Activated CD4-positive, alpha-beta T cell treated with anti-CD3 and anti-CD28 coated beads for 36 hours (primary cell): Measurements from ENCODE around the gene PRSS3. TPM values are rescaled to one million over a fixed set of nuclear protein-coding genes. Genes with fewer than 3 reads are reported as not detected.
"Not testable (repeated sequence)": the region's sequence is repeated elsewhere in the genome, so short reads cannot be mapped to it uniquely, and the experiment has no call there.

Experiments used
- ATAC-seq: fragments of 200-7000 bp; cut with Tn5 transposase; one replicate; pipeline ENCODE4 v1.10.0; 2021; ENCODE audit warnings: mild to moderate bottlenecking, moderate library complexity
- CTCF ChIA-PET: fragments of 350-600 bp; sonication (Branson Sonifier 250); formaldehyde crosslinking; loops from one replicate; lab custom pipeline; 2021; ENCODE audit warnings: antibody characterized with exemption; lab: Charles Lee
- POLR2A ChIA-PET: fragments of 350-600 bp; sonication (Branson Sonifier 250); formaldehyde crosslinking; loops from one replicate; lab custom pipeline; 2021; ENCODE audit warnings: antibody characterized with exemption, inconsistent platforms; lab: Charles Lee
- DNase-seq: peaks from one replicate; pipeline ENCODE4 v3.0.0-alpha.2; 2020
- H3K27ac Mint-ChIP-seq: one replicate; pipeline ENCODE4 v1.8.0; 2021; ENCODE audit warnings: mixed read lengths
- H3K27me3 Mint-ChIP-seq: one replicate; pipeline ENCODE4 v1.8.0; 2021; ENCODE audit warnings: mixed read lengths
- H3K36me3 Mint-ChIP-seq: one replicate; pipeline ENCODE4 v1.8.0; 2021; ENCODE audit warnings: low read depth, mixed read lengths
- H3K4me1 Mint-ChIP-seq: one replicate; pipeline ENCODE4 v1.8.0; 2021; ENCODE audit warnings: mixed read lengths
- H3K4me3 Mint-ChIP-seq: one replicate; pipeline ENCODE4 v1.8.0; 2021; ENCODE audit warnings: mild to moderate bottlenecking, moderate library complexity, mixed read lengths
- H3K9me3 Mint-ChIP-seq: one replicate; pipeline ENCODE4 v1.8.0; 2021; ENCODE audit warnings: low read depth, mixed read lengths
- intact Hi-C, 2 experiments: fragments of 100-400 bp; cut with DNase I in 1 of 2; cut with micrococcal nuclease in 1 of 2; formaldehyde crosslinking; loops; one replicate each; pipeline versions ENCODE4 v1.14.2 to v1.15.1; 2022 to 2024; cut with DNase I, micrococcal nuclease
- total RNA-seq, 2 experiments: library from RNA; stranded (reverse); gene quantifications; one replicate each; pipeline ENCODE4 v1.2.3, GENCODE V29; 2021

The PRSS3 gene
- total RNA-seq, 2 experiments from 2014 or later: not detected

DNA sequence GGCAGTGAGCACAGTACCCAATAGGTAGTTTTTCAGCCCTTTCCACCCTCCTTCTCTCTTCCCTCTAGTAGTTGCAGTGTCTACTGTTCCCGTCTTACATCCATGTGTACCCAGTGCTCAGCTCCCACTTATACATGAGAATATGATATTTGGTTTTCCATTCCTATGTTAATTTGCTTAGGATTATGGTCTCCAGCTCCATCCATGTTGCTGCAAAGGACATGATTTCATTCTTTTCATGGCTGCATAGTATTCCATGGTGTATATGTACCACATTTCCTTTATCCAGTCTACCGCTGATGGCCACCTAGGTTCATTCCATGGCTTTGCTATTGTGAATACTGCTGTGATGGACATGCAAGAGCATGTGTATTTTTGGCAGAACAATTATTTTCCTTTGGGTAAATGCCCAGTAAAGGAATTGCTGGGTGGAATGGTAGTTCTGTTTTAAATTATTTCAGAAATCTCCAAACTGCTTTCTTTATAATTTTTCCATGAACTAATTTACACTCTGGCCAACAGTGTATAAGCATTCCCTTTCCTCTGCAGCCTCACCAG lies 6.7 kb downstream of the PRSS3 start:
- ATAC-seq, intact Hi-C loops, H3K27me3 Mint-ChIP-seq, H3K36me3 Mint-ChIP-seq, DNase-seq, H3K9me3 Mint-ChIP-seq, POLR2A ChIA-PET, H3K4me1 Mint-ChIP-seq, H3K27ac Mint-ChIP-seq, H3K4me3 Mint-ChIP-seq: not testable (repeated sequence)
- CTCF ChIA-PET: interaction anchor here (0.6 kb wide), 1 partner anchor 25 kb away, joined by 3 read pairs; no protein-coding TSS in a partner anchor

DNA sequence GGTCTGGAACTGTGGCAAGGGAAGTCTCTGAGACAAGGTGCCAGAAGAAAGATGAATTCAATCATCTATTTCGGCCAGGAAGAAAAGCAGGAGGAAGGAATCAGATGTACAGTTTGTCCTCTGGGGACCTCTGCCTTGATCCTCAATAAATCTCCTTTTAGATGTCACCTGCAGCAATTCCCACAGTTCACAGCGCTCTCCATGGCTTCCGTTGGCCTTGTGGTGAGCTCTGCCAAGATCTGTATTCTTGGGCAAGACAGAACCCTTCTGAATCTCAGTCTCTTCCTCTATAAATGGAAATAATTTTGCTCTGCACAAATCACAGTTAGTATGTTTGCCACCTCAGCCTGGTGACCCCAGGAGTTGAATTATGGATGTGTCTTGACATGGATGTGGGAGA lies 8.8 kb downstream of the PRSS3 start:
- ATAC-seq, H3K9me3 Mint-ChIP-seq, DNase-seq, H3K4me1 Mint-ChIP-seq, POLR2A ChIA-PET, intact Hi-C loops, H3K27ac Mint-ChIP-seq, H3K4me3 Mint-ChIP-seq, H3K36me3 Mint-ChIP-seq, H3K27me3 Mint-ChIP-seq: not testable (repeated sequence)
- CTCF ChIA-PET: interaction anchor here (0.6 to 0.8 kb wide), 2 partner anchors 14 to 783 kb away, joined by 3 read pairs; no protein-coding TSS in a partner anchor

DNA sequence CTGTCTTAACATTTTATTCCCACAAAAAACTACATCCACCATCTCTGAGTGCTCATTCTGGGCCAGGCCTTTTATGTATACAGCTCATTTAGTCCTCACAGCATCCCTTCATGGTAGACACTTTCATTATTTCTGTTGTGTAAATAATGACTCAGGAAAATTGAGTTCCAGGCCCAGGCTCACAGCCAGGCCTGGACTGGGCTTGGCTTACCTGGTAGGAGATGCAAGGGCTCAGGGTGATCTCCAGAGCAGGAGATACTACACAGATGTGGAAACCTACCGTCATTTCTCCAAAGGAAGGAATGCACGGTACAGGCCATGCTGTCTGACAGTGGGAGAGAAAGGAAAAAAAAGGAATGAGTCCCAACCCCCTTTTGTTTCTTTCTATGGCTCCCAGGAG lies 11.8 kb downstream of the PRSS3 start:
- H3K27ac Mint-ChIP-seq, H3K27me3 Mint-ChIP-seq, DNase-seq, POLR2A ChIA-PET, H3K4me3 Mint-ChIP-seq, ATAC-seq, intact Hi-C loops, H3K36me3 Mint-ChIP-seq, H3K9me3 Mint-ChIP-seq, H3K4me1 Mint-ChIP-seq: not testable (repeated sequence)
- CTCF ChIA-PET: interaction anchor here (1.3 kb wide), 1 partner anchor 28 kb away, joined by 6 read pairs; no protein-coding TSS in a partner anchor

DNA sequence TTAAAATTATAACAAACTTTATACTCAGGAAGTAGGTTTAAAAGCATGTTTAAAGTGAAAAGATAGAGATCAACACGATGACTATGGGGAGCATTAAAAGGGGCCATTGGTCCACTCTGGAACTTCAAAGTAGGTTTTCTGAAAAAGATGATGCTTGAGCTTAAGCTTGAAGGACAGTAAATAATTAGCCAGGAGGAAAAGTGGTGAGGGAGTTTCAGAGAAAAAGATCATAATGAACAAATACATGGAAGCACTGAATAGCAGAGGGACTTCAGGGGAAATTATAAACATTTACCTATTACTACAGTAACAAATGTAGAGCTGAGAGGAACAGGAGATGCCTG lies 13.6 kb downstream of the PRSS3 start:
- intact Hi-C loops, H3K27ac Mint-ChIP-seq, ATAC-seq, H3K4me1 Mint-ChIP-seq, H3K27me3 Mint-ChIP-seq, H3K4me3 Mint-ChIP-seq, H3K36me3 Mint-ChIP-seq, DNase-seq, POLR2A ChIA-PET, H3K9me3 Mint-ChIP-seq: not testable (repeated sequence)
- CTCF ChIA-PET: interaction anchor here (0.9 to 1.5 kb wide), 3 partner anchors 30 to 76 kb away, joined by 3 to 4 read pairs (median 3); no protein-coding TSS in a partner anchor

DNA sequence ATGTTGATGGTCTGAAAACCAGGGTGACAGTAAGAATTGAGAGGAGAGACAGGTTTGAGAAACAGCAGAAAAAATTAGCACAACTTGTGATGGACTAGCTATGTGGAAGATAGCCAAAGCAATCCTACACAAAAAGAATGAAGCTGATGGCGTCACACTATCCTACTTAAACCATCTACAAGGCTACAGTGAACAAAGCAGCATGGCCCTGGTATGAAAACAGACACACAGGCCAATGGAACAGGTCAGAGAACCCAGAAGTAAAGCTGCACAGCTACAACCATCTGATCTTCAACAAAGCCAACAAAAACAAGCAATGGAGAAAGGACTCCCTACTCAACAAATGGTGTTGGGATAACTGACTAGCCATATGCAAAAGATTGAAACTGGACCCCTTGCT lies 14.1 kb downstream of the PRSS3 start:
- no peak for ATAC-seq
- CTCF ChIA-PET: interaction anchor here (0.9 to 1.5 kb wide), 2 partner anchors 31 to 76 kb away, joined by 3 to 4 read pairs; no protein-coding TSS in a partner anchor
- Mint-ChIP-seq H3K4me3 (no peak overlapping the region), H3K9me3 (no peaks in the 10 kb centered on the region), H3K27me3 (peaks cover 5% of the 10 kb centered on the region), H3K36me3 (no peaks in the 10 kb centered on the region), H3K4me1 (peaks cover 13% of the 10 kb centered on the region), H3K27ac (no peak overlapping the region)
- POLR2A ChIA-PET: no interaction called here
- intact Hi-C loops: no loop called here
- DNase-seq: no peak

DNA sequence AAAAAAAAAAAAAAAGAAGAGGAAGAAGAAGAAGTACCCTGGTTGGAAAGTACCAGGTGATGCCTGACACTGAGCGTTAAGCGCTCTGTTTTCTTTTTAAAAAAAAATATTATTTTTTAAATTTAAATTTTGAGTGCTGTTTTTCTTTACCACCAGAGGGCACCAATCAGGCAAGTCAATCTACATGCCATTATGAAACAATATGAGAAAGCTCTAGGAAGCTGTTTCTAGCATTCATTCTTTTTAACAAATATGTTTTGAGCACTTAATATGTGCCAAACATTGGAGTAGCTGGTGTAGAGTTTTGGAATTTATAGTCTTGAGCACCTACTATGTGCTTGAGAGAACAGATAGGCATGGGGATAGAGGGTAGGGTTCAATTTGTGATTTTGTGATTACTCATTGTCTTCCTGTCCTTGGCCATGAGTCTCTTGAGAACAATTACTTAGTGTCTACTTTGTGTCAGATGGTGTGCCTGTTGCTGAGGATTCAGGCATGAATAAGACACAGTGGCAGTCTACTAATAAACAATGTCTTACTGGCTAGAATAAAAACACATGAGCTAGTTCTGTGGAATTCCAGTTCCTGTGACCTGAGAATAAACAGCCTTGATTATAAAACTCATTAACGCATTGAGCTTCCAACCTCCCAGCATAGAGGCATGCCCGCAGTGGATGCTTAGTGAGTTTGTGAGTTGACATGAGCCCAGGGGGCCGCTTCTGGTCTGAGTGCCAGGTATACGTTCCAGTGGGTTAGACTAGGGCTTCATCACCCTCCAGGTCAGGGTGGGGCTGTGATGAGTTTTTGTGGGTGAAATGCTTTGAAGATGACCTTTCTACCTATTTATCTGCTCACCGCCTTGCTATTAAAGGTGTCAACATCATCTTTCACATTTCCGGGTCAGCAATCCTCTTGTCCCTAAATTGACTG lies 18.6 kb downstream of the PRSS3 start:
- peaks cover 4% of the 10 kb centered on the region for H3K27me3 Mint-ChIP-seq
- DNase-seq: peak; percentile 14
- H3K9me3 Mint-ChIP-seq: no peaks in the 10 kb centered on the region

DNA sequence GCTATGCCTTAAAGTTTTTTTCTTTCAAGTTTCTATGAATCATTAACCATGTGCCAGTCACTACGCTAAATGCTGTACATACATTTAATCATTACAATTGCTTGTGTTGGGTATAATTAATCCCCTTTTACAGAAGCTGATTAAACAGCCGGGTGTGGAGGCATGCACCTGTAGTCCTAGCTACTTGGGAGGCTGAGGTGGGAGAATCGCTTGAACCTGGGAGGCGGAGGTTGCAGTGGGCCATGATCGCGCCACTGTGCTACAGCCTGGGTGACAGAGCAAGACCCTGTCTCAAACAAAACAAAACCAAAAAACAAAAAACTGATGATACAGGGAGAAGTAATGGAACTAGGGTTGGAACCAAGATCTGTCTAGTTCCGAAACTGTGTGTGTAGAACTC lies 20.4 kb downstream of the PRSS3 start:
- POLR2A ChIA-PET: interaction anchor here (2.4 kb wide), 1 partner anchor 20 kb away, joined by 10 read pairs; no protein-coding TSS in a partner anchor
- Mint-ChIP-seq H3K4me3 (peak overlapping the region; percentile 89), H3K9me3 (no peaks in the 10 kb centered on the region), H3K27ac (peak overlapping the region; percentile 92), H3K4me1 (peaks cover 50% of the 10 kb centered on the region), H3K27me3 (no peaks in the 10 kb centered on the region), H3K36me3 (peaks cover 15% of the 10 kb centered on the region)
- no peak for ATAC-seq
- CTCF ChIA-PET: interaction anchor here (1.0 to 4.1 kb wide), 6 partner anchors 9 to 342 kb away, joined by 3 to 31 read pairs (median 4); partner anchors contain the start of gene NOL6
- intact Hi-C loops: loop anchor here (1.0 to 5.0 kb wide), 12 partner anchors 65 to 1172 kb away; partner anchors contain the start of genes AQP3 (in 1 of the 2), B4GALT1 (in 1 of the 2), DNAI1 (in 1 of the 2) and DNAJA1 (in 1 of the 2)
- DNase-seq: no peak

More for the DNA sequence above, 18.6 kb downstream of the PRSS3 start:
- ATAC-seq: peak; percentile 6
- CTCF ChIA-PET: interaction anchor here (0.6 to 4.1 kb wide), 36 partner anchors 11 to 831 kb away, joined by 3 to 31 read pairs (median 4); no protein-coding TSS in a partner anchor
- H3K36me3 Mint-ChIP-seq: peaks cover 7% of the 10 kb centered on the region
- POLR2A ChIA-PET: interaction anchor here (0.7 to 1.1 kb wide), 3 partner anchors 19 to 877 kb away, joined by 3 to 8 read pairs (median 8); partner anchors contain the start of gene CCL19
- H3K4me1 Mint-ChIP-seq: peaks cover 33% of the 10 kb centered on the region
- H3K27ac Mint-ChIP-seq: peak overlapping the region; percentile 51
- intact Hi-C loops: loop anchor here (1.0 to 5.0 kb wide), 4 partner anchors 38 to 645 kb away; partner anchors contain the start of genes DNAI1 (in 1 of the 2) and FAM219A (in 1 of the 2)
- H3K4me3 Mint-ChIP-seq: no peak overlapping the region

DNA sequence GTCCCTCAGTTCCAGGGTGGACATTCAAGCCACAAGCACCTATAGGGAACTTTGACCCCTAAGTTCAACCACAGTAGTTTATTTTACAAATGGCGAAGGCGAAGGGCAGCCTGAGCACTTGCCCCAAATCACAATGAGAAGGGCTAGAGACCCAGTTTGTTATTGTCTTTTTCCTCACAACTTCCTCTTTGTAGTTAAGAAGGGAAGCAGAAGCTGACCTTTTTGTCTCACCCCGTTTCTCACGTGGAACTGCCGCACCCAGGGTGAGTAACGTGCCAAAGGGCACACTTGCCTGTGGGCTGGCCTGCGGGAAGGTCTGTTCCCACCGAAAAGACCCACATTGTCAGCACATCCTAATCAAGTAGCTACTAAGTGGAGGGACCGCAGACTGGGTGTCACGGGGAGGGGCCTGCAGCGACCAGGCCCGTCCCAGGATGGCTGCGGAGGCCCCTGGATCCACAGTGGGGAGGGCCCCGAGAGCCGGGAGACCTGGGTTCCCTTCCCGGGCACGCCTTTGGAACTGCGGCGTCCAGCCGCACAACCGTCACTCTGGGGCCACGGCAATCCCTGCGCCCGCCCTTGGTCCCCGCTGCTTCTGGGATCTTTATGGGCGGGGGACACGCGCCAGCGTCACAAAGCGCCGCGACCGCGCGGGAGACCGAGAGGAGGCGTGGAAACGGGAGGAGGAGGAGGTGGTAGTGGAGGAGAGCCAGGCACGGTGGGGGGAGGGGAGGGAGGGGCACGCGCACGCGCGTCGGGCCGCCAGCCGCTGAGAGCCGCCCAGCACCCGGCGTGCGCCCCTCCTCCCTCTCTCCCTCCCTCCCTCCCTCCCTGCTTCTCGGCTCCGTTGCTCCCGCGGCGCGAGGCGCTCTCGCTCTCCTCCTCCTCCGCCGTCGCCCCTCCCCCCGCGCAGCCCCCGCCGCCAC lies 21.2 kb downstream of the PRSS3 start, which contains the start of gene UBE2R2:
TSS of gene UBE2R2 (plus strand) at position 834 of the 926 bp plus-strand sequence. CDS start 598 bp downstream, outside the sequence.
- H3K4me1 Mint-ChIP-seq: peaks cover 56% of the 10 kb centered on the region
- H3K9me3 Mint-ChIP-seq: no peaks in the 10 kb centered on the region
- H3K27me3 Mint-ChIP-seq: no peaks in the 10 kb centered on the region
- DNase-seq (peak; percentile 97), ATAC-seq (peak; percentile 81)
- intact Hi-C loops: loop anchor here (1.0 to 5.0 kb wide), 14 partner anchors 64 to 1171 kb away; partner anchors contain the start of genes AQP3 (in 1 of the 2), B4GALT1 (in 1 of the 2), DCAF12 (in 1 of the 2) and DNAJA1 (in 1 of the 2)
- ChIA-PET CTCF (interaction anchor here (0.6 to 4.0 kb wide), 3 partner anchors 33 to 97 kb away, joined by 3 to 27 read pairs (median 3); no protein-coding TSS in a partner anchor), POLR2A (interaction anchor here (0.6 to 2.4 kb wide), 5 partner anchors 19 to 257 kb away, joined by 3 to 10 read pairs (median 3); partner anchors contain the start of gene UBAP2)
- peak within 1 kb of the TSS; percentile 92 for H3K27ac Mint-ChIP-seq
- peaks cover 15% of the 10 kb centered on the region for H3K36me3 Mint-ChIP-seq
- H3K4me3 Mint-ChIP-seq: peak within 1 kb of the TSS; percentile 89

DNA sequence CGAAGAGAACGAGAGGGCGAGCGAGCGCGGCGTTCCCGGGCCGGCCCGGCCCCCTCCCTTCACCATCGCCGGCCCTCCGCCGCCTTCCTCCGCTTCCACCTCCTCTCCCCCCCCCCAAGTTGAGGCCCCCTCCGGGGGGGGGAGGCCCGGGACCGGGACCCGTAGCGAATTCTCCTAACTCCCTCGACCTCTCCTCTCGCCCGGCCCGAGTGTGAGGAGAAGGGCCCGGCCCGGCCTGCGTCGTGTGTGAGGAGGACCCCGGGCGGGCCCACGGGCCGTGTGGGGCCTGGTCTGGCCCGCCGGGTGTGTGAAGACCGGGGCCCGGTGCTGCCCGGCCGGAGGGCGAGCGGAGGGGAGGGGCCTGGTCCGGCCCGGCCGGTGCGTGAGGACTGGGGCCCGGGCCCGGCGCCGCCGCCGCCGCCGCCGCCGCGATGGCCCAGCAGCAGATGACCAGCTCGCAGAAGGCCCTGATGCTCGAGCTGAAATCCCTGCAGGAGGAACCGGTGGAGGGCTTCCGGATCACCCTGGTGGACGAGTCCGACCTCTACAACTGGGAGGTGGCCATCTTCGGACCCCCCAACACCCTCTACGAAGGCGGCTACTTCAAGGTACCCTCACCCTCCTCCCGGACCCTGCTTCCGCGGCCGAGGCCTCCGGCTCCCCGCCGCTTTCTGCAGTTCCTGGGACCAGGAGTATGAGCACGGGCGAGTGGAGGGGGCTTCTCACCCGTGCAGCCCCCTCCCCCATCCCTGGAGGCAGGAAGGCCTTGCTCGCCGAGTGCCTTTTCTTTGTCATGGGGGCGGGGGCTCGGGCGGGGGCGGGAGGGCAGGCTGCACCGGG lies 22.2 kb downstream of the PRSS3 start:
- H3K9me3 Mint-ChIP-seq: no peaks in the 10 kb centered on the region
- peaks cover 15% of the 10 kb centered on the region for H3K36me3 Mint-ChIP-seq
- ATAC-seq (peak; percentile 7), DNase-seq (peak; percentile 82)
- no peaks in the 10 kb centered on the region for H3K27me3 Mint-ChIP-seq
- peak overlapping the region; percentile 81 for H3K27ac Mint-ChIP-seq
- ChIA-PET CTCF (interaction anchor here (1.8 kb wide), 1 partner anchor 17 kb away, joined by 6 read pairs; no protein-coding TSS in a partner anchor), POLR2A (interaction anchor here (0.7 kb wide), 1 partner anchor 646 kb away, joined by 3 read pairs; no protein-coding TSS in a partner anchor)
- intact Hi-C loops: loop anchor here (1.0 to 5.0 kb wide), 13 partner anchors 19 to 1170 kb away; partner anchors contain the start of genes AQP3 (in 1 of the 2), B4GALT1 (in 1 of the 2), DCAF12 (in 1 of the 2) and DNAJA1 (in 1 of the 2)
- H3K4me3 Mint-ChIP-seq: peak overlapping the region; percentile 89
- peaks cover 56% of the 10 kb centered on the region for H3K4me1 Mint-ChIP-seq
